Thymus (tissue), 11 donors: ENCODE measurements around the gene ARF3. TPM values are rescaled to one million over a fixed set of nuclear protein-coding genes. Genes with fewer than 3 reads are reported as not detected.
A peak's percentile ranks its signal among the peaks of the same experiment; 100 is the strongest.

ENCODE experiments used
- DNase-seq, 9 donors: peaks; one replicate each; pipeline ENCODE4 v3.0.0-alpha.2; 2013; ENCODE audit warnings: low spot score in 9 of 9, low read depth in 6 of 9, missing footprints in 1 of 9
- H3K27ac ChIP-seq, 2 donors: one replicate each; pipeline ENCODE4 v1.5.1; 2013; ENCODE audit warnings: control low read depth in 1 of 2, low read depth in 1 of 2, low read length in 1 of 2, mild to moderate bottlenecking in 1 of 2, moderate library complexity in 1 of 2
- H3K27me3 ChIP-seq, 2 donors: one replicate each; pipeline ENCODE4 v1.5.1; 2013; ENCODE audit warnings: low read length in 1 of 2; ENCODE audit not compliant: control insufficient read depth in 2 of 2, insufficient read depth in 1 of 2
- H3K36me3 ChIP-seq, 2 donors: one replicate each; pipeline ENCODE4 v1.5.1; 2013; ENCODE audit warnings: low read length in 1 of 2, mild to moderate bottlenecking in 1 of 2, moderate library complexity in 1 of 2; ENCODE audit not compliant: control insufficient read depth in 2 of 2, insufficient read depth in 2 of 2
- H3K4me1 ChIP-seq, 2 donors: one replicate each; pipeline ENCODE4 v1.5.1; 2013; ENCODE audit warnings: low read length in 2 of 2; ENCODE audit not compliant: control insufficient read depth in 2 of 2, insufficient read depth in 2 of 2
- H3K4me3 ChIP-seq, 2 donors: one replicate each; pipeline ENCODE4 v1.5.1; 2013; ENCODE audit warnings: low read length in 2 of 2, control low read depth in 1 of 2, mild to moderate bottlenecking in 1 of 2
- H3K9me3 ChIP-seq, 2 donors: one replicate each; pipeline ENCODE4 v1.5.1; 2013; ENCODE audit warnings: low read length in 1 of 2, mild to moderate bottlenecking in 1 of 2; ENCODE audit not compliant: control insufficient read depth in 2 of 2, insufficient read depth in 1 of 2
- WGBS: extraction: QIAGEN DNeasy Blood & Tissue Kit; methylation state at CpG from one replicate; pipeline ENCODE4 v1.1.7; 2013; 5-methylcytosine and 5-hydroxymethylcytosine counted together
- polyA plus RNA-seq: library from polyadenylated mRNA; stranded (reverse); fragments of 200-250 nt; gene quantifications from one replicate; pipeline ENCODE4 v1.2.3, GENCODE V29; 2013
- total RNA-seq: library from RNA; stranded (reverse); fragments of 120-200 nt; gene quantifications from one replicate; pipeline ENCODE4 v1.2.4, GENCODE V29; 2013
- donor health status: healthy.

Gene ARF3
- total and polyA plus RNA-seq, 2 donors = 48.1 to 70.6 TPM

DNA sequence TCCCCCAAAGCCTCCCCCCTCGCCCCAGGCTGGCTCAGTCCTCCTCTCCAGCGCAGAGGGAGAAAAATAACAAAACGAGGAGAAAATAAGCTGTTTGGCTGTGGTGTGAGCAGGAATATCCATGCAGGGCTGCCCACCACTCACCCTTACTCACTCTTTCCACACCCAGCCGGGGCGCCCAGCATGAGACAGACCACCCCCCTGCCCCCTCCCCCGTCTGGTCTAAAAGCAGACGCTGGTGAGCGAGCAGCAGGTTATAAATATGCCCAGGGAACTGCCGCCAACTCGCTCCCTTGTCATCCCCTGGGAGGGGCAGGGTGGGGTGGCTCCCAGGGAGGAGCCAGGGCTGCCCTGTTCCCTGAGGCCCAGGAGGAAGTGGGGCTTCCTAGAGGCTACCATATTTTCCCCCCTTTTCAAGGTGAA, 28.2 kb upstream of the ARF3 start:
- Histone ChIP-seq H3K36me3 (no peaks in the 10 kb centered on the region), H3K4me1 (peaks cover 5 to 14% of the 10 kb centered on the region in 2 donors), H3K27ac (no peak overlapping the region), H3K9me3 (peaks cover 0 to 5% of the 10 kb centered on the region in 2 donors), H3K4me3 (no peak overlapping the region), H3K27me3 (peaks cover 60 to 100% of the 10 kb centered on the region in 2 donors)
- WGBS = 59% methylated on average over 10 of the region's 10 CpGs
- no peak for DNase-seq

DNA sequence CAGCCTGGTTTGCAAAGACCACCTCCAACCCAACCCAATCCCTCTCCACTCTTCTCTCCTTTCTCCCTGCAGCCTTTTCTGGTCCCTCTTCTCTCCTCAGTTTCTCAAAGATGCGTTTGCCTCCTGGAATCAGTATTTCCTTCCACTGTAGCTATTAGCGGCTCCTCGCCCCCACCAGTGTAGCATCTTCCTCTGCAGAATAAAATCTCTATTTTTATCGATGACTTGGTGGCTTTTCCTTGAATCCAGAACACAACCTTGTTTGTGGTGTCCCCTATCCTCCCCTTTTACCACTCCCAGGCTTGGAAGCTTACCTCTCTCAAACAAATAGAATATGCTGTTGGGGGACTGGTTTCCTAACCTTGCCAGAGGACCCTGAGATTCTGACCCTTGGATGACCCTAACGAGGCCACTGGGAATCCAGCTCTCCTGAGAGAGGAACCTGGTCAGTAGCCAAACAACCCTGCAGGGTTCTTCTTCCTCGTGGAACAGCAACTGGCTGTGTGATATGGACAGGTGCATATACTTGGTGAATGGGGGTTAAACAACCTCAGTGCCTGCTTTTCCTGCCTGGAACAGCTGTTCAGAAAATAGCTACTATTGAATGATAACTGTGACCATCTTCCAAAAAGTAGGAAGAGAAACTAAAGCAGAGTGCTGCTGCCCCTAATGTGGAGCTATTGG, 25.3 kb upstream of the ARF3 start:
- H3K4me3 ChIP-seq = no peak overlapping the region
- peaks cover 21 to 43% of the 10 kb centered on the region in 2 donors for H3K4me1 ChIP-seq
- H3K27me3 ChIP-seq = peaks cover 75 to 100% of the 10 kb centered on the region in 2 donors
- no peak overlapping the region for H3K27ac ChIP-seq
- WGBS = 67% methylated on average over 6 of the region's 6 CpGs
- no peaks in the 10 kb centered on the region for H3K36me3 ChIP-seq
- peaks cover 1 to 19% of the 10 kb centered on the region in 2 donors for H3K9me3 ChIP-seq
- no peak for DNase-seq

DNA sequence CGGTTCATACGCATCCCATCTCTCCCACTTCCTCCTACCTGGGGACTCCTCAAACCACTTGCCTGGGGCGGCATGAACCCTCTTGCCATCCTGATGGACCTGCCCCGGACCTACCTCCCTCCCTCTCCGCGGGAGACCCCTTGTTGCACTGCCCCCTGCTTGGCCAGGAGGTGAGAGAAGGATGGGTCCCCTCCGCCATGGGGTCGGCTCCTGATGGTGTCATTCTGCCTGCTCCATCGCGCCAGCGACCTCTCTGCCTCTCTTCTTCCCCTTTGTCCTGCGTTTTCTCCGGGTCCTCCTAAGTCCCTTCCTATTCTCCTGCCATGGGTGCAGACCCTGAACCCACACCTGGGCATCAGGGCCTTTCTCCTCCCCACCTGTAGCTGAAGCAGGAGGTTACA, 24.5 kb upstream of the ARF3 start:
- H3K27me3 ChIP-seq = peaks cover 78 to 100% of the 10 kb centered on the region in 2 donors

DNA sequence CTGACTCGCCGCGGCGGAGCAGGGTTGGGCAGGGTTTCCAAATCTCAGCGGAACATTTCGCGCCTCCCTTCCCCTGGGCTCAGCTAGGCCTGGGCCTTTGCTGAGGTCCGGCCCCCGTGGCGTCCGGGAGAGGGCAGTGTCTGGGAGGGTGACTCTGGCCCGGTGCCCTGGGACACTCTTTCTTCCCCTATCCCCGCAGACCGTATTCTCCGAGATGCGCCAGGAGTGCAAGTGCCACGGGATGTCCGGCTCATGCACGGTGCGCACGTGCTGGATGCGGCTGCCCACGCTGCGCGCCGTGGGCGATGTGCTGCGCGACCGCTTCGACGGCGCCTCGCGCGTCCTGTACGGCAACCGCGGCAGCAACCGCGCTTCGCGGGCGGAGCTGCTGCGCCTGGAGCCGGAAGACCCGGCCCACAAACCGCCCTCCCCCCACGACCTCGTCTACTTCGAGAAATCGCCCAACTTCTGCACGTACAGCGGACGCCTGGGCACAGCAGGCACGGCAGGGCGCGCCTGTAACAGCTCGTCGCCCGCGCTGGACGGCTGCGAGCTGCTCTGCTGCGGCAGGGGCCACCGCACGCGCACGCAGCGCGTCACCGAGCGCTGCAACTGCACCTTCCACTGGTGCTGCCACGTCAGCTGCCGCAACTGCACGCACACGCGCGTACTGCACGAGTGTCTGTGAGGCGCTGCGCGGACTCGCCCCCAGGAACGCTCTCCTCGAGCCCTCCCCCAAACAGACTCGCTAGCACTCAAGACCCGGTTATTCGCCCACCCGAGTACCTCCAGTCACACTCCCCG, 23.9 kb upstream of the ARF3 start:
- H3K27ac ChIP-seq = no peak overlapping the region
- H3K36me3 ChIP-seq = peaks cover 0 to 2% of the 10 kb centered on the region in 2 donors
- H3K4me3 ChIP-seq = peak overlapping the region; percentile 9 to 55
- H3K27me3 ChIP-seq = peaks cover 79 to 100% of the 10 kb centered on the region in 2 donors
- peaks cover 1 to 19% of the 10 kb centered on the region in 2 donors for H3K9me3 ChIP-seq
- WGBS = 2% methylated on average over 91 of the region's 91 CpGs
- H3K4me1 ChIP-seq = peaks cover 21 to 49% of the 10 kb centered on the region in 2 donors
- peak in 3 of 9 donors; percentile 59 to 75 (median 67) for DNase-seq

More for the DNA sequence above, 24.5 kb upstream of the ARF3 start:
- H3K4me3 ChIP-seq = peak overlapping the region; percentile 9 to 55
- WGBS = 18% methylated on average over 13 of the region's 13 CpGs
- no peak overlapping the region for H3K27ac ChIP-seq
- peaks cover 21 to 49% of the 10 kb centered on the region in 2 donors for H3K4me1 ChIP-seq
- H3K9me3 ChIP-seq = peaks cover 1 to 19% of the 10 kb centered on the region in 2 donors
- DNase-seq = no peak
- H3K36me3 ChIP-seq = peaks cover 0 to 2% of the 10 kb centered on the region in 2 donors

DNA sequence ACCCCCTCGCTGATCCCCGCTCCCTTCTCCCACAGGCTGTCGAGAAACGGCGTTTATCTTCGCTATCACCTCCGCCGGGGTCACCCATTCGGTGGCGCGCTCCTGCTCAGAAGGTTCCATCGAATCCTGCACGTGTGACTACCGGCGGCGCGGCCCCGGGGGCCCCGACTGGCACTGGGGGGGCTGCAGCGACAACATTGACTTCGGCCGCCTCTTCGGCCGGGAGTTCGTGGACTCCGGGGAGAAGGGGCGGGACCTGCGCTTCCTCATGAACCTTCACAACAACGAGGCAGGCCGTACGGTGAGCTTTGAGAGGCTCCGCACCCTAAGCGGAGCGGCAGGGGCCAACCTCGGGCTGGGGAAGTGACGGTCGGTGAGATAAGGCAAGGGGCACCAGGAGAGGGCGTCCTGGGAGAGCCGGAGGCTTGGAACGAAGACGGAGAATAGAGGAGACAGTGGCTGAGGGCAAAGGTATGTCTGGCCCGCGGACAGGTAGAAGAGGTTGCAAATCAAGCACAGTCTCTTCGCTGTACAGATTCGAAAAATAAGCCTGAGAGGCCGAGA, 23.2 kb upstream of the ARF3 start:
- WGBS = 2% methylated on average over 46 of the region's 46 CpGs
- H3K27me3 ChIP-seq = peaks cover 80 to 100% of the 10 kb centered on the region in 2 donors
- peak in 1 of 9 donors; percentile 56 for DNase-seq

DNA sequence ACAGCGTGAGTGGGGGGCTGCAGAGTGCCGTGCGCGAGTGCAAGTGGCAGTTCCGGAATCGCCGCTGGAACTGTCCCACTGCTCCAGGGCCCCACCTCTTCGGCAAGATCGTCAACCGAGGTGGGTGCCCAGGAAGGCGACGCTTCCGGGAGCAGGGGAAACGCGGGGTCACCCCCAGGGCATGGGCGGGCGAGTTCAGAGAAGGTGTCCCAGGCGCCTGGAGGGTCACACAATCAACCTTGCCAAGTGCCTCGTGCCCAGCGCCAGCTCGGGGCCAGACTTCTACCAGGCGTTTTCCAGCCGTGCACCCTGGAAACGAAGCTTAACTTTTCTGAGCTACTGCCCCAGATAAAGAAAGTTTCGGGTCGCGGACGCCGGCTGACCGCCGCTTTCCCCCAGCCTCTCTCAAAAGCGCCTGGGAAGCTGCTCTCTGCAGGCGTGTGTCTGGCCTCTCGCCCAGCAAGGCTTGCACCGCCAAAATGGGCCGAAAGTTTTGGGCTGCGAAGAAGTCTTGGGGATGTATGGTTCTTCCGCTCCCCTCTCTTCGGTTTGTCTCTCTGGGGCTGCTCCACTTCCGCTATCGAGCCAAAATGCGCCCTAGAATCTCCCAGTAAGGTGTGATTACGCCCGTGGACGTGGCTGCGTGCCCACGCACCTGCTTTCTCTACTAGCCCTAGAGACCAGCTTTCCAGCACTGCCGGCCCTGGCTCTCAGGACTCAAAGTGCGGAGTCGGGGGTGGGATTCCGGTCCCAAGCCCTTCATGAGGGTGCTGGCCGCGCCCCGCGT, 22.5 kb upstream of the ARF3 start:
- 2% methylated on average over 55 of the region's 55 CpGs for WGBS
- DNase-seq = peak in 1 of 9 donors; percentile 67
- Histone ChIP-seq H3K36me3 (peaks cover 0 to 2% of the 10 kb centered on the region in 2 donors), H3K27ac (no peak overlapping the region), H3K27me3 (peaks cover 85 to 100% of the 10 kb centered on the region in 2 donors), H3K4me1 (peaks cover 21 to 49% of the 10 kb centered on the region in 2 donors), H3K9me3 (peaks cover 1 to 19% of the 10 kb centered on the region in 2 donors), H3K4me3 (peak overlapping the region; percentile 42 to 55)

More for the DNA sequence above, 23.2 kb upstream of the ARF3 start:
- H3K36me3 ChIP-seq = peaks cover 0 to 2% of the 10 kb centered on the region in 2 donors
- H3K4me3 ChIP-seq = peak overlapping the region; percentile 42 to 55
- H3K27ac ChIP-seq = no peak overlapping the region
- peaks cover 21 to 49% of the 10 kb centered on the region in 2 donors for H3K4me1 ChIP-seq
- peaks cover 1 to 19% of the 10 kb centered on the region in 2 donors for H3K9me3 ChIP-seq

DNA sequence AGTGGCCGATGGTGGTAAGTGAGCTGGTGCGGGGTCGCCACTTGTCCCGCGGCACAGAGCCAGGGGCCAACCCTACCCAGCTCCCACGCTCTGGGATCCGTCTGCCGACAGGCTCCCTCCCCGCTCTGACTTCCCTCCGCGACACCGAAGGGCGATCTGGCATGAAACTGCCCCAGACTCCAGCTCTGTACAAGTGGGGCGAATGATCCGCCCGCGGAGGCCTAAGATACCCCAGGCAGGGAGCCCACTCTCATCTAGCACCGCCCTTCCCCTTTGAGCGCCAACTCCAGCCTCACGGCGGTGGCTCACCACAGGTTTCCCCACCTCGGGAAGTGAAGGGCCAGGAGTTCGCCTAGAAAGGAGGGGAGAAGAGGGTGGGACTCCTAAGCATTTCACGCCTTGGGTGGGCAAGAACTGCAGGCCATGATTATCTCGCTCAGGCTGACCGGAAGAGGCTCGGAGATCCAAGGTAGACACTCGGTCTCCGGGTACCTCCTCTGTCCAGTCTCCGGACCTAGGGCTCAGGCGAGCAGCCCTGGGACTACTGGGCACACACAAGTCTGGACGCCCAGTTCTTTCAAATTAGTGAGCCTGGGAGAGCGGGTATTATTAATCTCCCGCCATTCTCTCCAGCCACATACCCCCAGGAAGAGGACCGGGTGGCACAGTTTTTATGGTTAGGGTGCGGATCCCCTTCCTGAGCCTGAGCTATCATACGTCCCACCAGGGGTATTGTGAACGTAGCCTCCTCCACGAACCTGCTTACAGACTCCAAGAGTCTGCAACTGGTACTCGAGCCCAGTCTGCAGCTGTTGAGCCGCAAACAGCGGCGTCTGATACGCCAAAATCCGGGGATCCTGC, 21.7 kb upstream of the ARF3 start:
- 3% methylated on average over 45 of the region's 45 CpGs for WGBS
- no peak for DNase-seq
- Histone ChIP-seq H3K27ac (no peak overlapping the region), H3K27me3 (peaks cover 83 to 100% of the 10 kb centered on the region in 2 donors), H3K4me1 (peaks cover 21 to 49% of the 10 kb centered on the region in 2 donors), H3K36me3 (peaks cover 0 to 2% of the 10 kb centered on the region in 2 donors), H3K4me3 (peak overlapping the region; percentile 42 to 55), H3K9me3 (peaks cover 2 to 20% of the 10 kb centered on the region in 2 donors)

DNA sequence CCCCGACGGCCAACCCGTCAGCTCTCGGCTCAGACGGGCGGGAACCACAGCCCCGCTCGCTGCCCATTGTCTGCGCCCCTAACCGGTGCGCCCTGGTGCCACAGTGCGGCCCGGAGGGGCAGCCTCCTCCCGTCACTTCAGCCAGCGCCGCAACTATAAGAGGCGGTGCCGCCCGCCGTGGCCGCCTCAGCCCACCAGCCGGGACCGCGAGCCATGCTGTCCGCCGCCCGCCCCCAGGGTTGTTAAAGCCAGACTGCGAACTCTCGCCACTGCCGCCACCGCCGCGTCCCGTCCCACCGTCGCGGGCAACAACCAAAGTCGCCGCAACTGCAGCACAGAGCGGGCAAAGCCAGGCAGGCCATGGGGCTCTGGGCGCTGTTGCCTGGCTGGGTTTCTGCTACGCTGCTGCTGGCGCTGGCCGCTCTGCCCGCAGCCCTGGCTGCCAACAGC, 21.0 kb upstream of the ARF3 start, which contains the start of gene WNT1:
Gene WNT1 (plus strand): TSS at position 32 of the 450 bp plus-strand sequence. CDS start 329 bp downstream, at position 361.
- H3K9me3 ChIP-seq = peaks cover 2 to 25% of the 10 kb centered on the region in 2 donors
- H3K4me1 ChIP-seq = peaks cover 21 to 52% of the 10 kb centered on the region in 2 donors
- no peak within 1 kb of the TSS for H3K27ac ChIP-seq
- peaks cover 0 to 2% of the 10 kb centered on the region in 2 donors for H3K36me3 ChIP-seq
- peak within 1 kb of the TSS in 1 of 2 donors; percentile 55 for H3K4me3 ChIP-seq
- WGBS = 5% methylated on average over 45 of the region's 45 CpGs
- no peak for DNase-seq
- H3K27me3 ChIP-seq = peaks cover 85 to 100% of the 10 kb centered on the region in 2 donors
